Activated CD4-positive, alpha-beta T cell treated with anti-CD3 and anti-CD28 coated beads, Interleukin-2, amount 50 U/mL, for 48 hours (primary cell): ENCODE data around the gene DAB2IP.
A peak's percentile ranks its signal among the peaks of the same experiment; 100 is the strongest.
"Not testable (repeated sequence)": the region's sequence is repeated elsewhere in the genome, so short reads cannot be mapped to it uniquely, and the experiment has no call there.

Experiments
- DNase-seq, 2 experiments: peaks; one replicate each; pipeline ENCODE4 v3.0.0-alpha.2; 2020

Gene DAB2IP

GRCh38 chr9:121731919-121732318 is 80.5 kb downstream of the DAB2IP start:
- DNase-seq = no peak

GRCh38 chr9:121732389-121732788 is 81.0 kb downstream of the DAB2IP start:
- DNase-seq = no peak

GRCh38 chr9:121732886-121733285 is 81.5 kb downstream of the DAB2IP start:
- no peak for DNase-seq

- DNase-seq = no peak
Measured at GRCh38 chr9:121734465-121734864, 83.0 kb downstream of the DAB2IP start.

GRCh38 chr9:121735065-121735792 is 83.8 kb downstream of the DAB2IP start:
- peak in 1 of 2 experiments; percentile 14 for DNase-seq

GRCh38 chr9:121735793-121736770 is 84.6 kb downstream of the DAB2IP start:
- DNase-seq = no peak

- no peak for DNase-seq
Measured at GRCh38 chr9:121736934-121737462, 85.6 kb downstream of the DAB2IP start.

GRCh38 chr9:121737481-121737931 is 86.1 kb downstream of the DAB2IP start:
- no peak for DNase-seq

- DNase-seq = no peak
Measured at GRCh38 chr9:121738411-121738810, 87.0 kb downstream of the DAB2IP start.

- no peak for DNase-seq
Measured at GRCh38 chr9:121738968-121739367, 87.5 kb downstream of the DAB2IP start.

- no peak for DNase-seq
Measured at GRCh38 chr9:121739971-121740370, 88.5 kb downstream of the DAB2IP start.

GRCh38 chr9:121741228-121741918 is 89.9 kb downstream of the DAB2IP start:
- no peak for DNase-seq

- not testable (repeated sequence) for DNase-seq
Measured at GRCh38 chr9:121741919-121742283, 90.5 kb downstream of the DAB2IP start.

- DNase-seq = no peak
Measured at GRCh38 chr9:121742923-121743322, 91.5 kb downstream of the DAB2IP start.

GRCh38 chr9:121743441-121744001 is 92.1 kb downstream of the DAB2IP start:
- DNase-seq = no peak

GRCh38 chr9:121744002-121744686 is 92.7 kb downstream of the DAB2IP start:
- DNase-seq = peak; percentile 17 to 20

GRCh38 chr9:121744687-121745395 is 93.4 kb downstream of the DAB2IP start:
- DNase-seq = no peak

GRCh38 chr9:121745396-121745695 is 93.9 kb downstream of the DAB2IP start:
- no peak for DNase-seq

- no peak for DNase-seq
Measured at GRCh38 chr9:121746411-121746810, 95.0 kb downstream of the DAB2IP start.

- DNase-seq = no peak
Measured at GRCh38 chr9:121746866-121747265, 95.4 kb downstream of the DAB2IP start.

- DNase-seq = no peak
Measured at GRCh38 chr9:121748074-121748473, 96.6 kb downstream of the DAB2IP start.
